AG09319 (cell line): ENCODE results near the gene ZDHHC8.

Experiments
- DNase-seq: peaks from one replicate; pipeline ENCODE4 v3.0.0-alpha.2; 2010; ENCODE audit warnings: low read depth; ENCODE audit errors: extremely low read depth
- CTCF ChIP-seq: IDR thresholded peaks from 2 replicates; pipeline ENCODE4 v1.5.1; 2011; ENCODE audit warnings: low read depth, mild to moderate bottlenecking, inconsistent platforms, low read length, moderate library complexity

Gene ZDHHC8

GRCh38 chr22:20178075-20178914, 46.7 kb downstream of the ZDHHC8 start:
- no peak for TF ChIP-seq CTCF
- no peak for DNase-seq

GRCh38 chr22:20178915-20179227, 47.3 kb downstream of the ZDHHC8 start:
- no peak for DNase-seq
- no peak for TF ChIP-seq CTCF

- TF ChIP-seq CTCF = no peak
- DNase-seq = no peak
These were observed 48.0 kb downstream of the ZDHHC8 start for GRCh38 chr22:20179455-20180244.

GRCh38 chr22:20180245-20180630, 48.6 kb downstream of the ZDHHC8 start:
- DNase-seq = no peak

GRCh38 chr22:20180640-20181039, 49.0 kb downstream of the ZDHHC8 start:
- DNase-seq = no peak
- no peak for TF ChIP-seq CTCF

More at GRCh38 chr22:20180245-20180630, 48.6 kb downstream of the ZDHHC8 start:
- no peak; the same call in none of the 2 replicates for TF ChIP-seq CTCF

- no peak for DNase-seq
- TF ChIP-seq CTCF = no peak
These were observed 49.7 kb downstream of the ZDHHC8 start for GRCh38 chr22:20181194-20181883.

GRCh38 chr22:20181884-20182236, 50.3 kb downstream of the ZDHHC8 start:
- no peak for DNase-seq
- TF ChIP-seq CTCF = no peak
